NCI-H748 (cell line): Measurements from ENCODE around the gene GOLGA6D.
"Not testable (repeated sequence)": the region's sequence is repeated elsewhere in the genome, so short reads cannot be mapped to it uniquely, and the experiment has no call there.

Source experiments
- DNase-seq: peaks from one replicate; lab custom pipeline; 2025; ENCODE audit not compliant: unreplicated experiment; lab: John Stamatoyannopoulos, UW

The GOLGA6D gene, protein sequence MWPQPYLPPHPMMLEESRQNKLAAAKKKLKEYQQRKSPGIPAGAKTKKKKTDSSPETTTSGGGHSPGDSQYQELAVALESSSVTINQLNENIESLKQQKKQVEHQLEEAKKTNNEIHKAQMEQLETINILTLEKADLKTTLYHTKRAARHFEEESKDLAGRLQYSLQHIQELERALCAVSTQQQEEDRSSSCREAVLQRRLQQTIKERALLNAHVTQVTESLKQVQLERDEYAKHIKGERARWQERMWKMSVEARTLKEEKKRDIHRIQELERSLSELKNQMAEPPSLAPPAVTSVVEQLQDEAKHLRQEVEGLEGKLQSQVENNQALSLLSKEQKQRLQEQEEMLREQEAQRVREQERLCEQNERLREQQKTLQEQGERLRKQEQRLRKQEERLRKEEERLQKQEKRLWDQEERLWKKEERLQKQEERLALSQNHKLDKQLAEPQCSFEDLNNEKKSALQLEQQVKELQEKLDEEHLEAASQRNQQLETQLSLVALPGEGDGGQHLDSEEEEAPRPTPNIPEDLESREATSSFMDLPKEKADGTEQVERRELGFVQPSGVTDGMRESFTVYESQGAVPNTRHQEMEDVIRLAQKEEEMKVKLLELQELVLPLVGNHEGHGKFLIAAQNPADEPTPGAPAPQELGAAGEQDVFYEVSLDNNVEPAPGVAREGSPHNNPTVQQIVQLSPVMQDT

DNA sequence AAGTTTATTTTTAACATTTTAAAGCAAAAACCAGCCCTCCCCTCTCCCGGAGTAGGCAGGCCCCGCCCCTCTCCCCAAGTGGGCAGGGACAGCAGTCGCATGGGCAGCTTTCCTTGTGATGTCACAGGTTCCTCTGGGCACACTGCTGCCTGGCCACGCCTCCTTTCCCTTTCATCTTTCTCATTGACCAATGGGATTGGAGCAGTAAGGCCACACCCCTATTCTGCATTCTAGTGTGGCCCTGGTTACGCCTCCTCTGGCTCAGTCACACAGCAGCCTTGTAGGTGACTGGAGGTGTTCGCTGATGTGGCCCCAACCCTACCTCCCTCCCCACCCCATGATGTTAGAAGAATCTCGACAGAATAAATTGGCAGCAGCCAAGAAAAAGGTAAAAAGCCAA lies at the start of gene GOLGA6D:
Gene GOLGA6D, plus strand, starts transcription at position 264 of the 400 bp plus-strand sequence. Its CDS starts 41 bp downstream, at position 305.
- not testable (repeated sequence) for DNase-seq

DNA sequence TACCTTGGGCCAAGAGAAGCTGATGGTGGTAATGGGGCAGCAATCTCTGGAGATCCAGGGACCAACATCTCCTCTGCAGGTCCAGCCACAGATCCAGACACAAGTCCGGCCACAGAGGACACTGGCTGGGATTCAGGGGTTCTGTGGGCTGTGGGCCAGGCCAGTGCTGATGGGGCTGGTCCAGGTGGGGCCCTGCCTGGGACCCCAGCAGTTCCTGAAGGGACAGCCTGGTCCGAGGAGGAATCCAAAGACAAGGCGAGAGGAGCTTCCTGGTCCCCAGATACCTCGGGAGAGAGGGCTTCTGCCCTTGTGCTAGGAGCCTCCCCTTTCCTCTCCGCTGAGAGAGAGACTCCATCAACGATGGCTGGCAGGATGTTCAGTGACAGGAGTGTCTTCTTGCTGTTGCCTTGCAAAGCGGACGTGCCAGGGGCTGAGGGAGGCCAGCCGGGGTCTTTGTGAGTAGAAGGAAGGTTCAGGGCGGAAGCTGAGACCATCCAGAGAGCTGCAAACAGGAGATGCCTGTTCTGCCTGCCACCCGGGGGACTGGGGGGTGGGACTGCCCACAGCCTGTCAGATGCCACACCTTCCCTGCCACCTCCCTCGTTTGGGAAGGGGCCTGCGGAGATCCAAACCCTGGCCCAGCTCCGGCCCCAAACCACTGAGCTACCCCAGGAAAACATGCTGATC lies 49.0 kb upstream of the GOLGA6D start:
- DNase-seq, result no peak

DNA sequence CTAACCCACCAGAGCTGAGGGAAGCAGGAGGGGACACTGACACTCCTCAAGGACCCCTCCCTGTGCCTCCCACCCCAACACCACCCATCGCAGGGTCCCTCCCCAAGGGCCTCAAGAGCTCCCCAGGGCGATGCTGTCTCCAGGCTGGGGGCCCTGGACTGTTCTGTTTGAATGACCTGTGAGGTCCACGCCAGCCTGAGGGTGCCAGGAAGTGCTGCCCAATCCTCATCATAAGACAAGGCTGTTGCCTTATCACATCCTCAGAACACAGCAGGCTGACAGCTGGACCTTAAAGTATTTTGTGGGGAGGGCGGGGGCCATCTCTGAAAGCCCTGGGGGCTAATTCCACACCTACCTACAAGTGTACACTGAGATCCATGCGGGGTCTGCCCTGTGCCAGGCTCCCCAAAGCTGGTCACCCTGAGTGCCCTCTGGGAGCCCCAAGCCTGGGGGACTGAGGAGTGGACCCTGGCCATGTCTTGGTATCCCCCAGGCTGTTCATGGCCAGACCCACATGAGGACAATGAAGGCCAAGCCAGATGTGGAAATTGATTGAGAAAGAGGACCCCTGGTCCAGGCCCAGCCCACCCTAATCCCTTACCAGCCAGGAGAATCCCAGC lies 48.3 kb upstream of the GOLGA6D start:
- DNase-seq, result no peak

DNA sequence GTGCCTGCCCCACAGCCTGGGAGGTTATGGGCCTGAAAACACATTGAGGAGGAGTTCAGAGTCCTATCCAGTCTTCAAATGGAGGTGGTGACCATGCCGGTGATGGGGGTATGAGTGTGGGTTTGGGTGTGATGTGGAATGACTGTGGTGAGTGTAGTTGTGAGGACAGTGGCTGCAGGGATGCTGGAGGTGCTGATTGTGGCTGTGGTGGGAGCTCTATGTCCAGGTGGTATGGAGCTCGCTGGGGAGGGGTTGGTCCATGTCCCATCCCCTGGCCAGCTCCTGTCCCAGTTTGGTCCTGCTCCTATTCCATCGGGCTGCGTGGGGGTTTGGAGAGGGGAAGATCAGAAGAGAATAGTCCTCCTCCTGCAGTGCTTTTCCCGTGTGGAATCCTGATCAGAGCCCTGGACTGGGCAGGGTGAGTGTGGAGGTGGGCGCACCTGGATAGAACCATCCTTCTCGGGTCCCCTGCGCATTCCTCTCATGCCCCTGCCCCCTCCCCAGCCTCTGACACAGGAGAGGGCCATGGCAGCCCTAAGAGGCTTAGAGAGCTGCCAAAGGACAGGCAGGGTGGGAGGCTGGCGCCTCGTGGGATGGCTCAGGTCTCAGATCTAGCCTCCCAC lies 47.5 kb upstream of the GOLGA6D start:
- no peak for DNase-seq

DNA sequence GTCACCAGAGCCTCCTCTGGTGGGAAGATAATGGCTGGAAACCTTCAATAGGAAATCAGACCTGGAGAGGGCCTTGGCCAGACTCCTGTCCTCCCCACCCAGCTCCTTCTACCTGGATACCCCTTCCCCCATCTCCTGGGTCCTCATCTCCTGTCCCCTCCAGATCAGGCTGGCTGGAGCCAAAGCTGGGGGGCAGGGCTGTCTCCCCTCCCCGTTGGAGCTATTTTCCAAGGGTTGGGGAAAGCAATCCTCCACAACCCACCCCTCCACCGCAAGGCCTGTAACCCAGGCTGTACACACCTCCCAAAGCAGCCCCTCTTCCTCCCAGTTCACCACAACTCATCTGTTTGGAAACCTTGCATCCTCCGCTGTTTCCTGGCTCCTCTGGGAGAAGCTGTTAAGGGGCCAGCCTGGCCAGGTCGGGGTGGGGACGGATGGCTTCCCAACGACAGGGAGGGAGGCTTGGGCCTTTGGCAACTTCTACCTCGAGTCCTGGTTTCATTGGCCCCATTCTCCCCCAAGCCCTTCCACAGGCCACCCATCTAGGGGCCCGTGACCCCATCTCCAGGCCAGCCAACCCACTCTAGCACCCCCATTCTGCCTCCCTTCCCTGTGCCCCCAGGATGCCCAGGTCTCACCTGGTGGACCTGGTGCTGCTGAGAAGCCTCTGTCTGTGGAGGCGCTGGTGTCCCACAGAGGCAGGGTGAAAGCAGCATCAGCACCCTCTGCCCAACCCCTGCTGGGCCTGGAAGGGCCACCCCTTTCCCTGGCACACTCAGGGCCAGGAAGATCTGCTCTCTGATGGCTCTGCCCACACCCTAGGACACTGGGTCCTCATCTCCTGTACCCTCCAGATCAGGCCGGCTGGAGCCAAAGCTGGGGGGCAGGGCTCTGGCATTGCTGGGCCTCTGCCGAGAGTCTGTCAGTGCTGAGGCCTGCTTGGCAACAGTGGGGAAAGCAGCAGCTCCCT lies 46.6 kb upstream of the GOLGA6D start:
- no peak for DNase-seq

DNA sequence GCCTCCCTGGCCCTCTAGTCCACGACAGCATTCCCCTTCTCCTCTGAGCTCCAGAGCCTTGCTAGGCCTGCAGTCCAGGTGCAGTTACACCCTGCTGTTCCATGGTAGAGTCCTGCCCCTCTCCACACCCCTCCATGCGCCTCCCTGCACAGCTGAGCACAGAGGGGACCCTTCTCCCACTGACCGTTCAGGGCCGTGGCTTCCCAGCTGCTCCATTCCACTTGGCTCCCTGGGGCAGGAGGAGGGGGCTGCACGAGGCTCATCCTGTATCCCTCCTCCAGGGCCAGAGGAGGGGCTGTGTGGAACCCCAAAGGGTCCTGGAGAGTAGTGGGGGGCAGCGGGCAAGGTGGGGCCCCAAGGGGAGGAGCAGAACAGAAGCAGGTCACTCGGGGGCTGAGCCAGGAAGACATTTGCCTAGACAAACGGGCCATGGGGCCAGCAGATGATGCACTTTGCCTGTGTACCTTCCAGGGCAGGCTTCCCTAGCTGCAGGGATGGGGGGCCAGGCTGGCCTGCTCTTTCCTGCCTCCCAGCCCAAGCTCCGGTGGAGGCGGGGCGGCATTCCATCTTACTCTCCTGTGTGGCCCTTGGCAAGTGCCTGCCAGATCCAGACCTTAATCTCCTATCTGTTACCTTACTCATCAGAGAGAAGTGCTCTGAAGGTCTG lies 45.2 kb upstream of the GOLGA6D start:
- no peak for DNase-seq

DNA sequence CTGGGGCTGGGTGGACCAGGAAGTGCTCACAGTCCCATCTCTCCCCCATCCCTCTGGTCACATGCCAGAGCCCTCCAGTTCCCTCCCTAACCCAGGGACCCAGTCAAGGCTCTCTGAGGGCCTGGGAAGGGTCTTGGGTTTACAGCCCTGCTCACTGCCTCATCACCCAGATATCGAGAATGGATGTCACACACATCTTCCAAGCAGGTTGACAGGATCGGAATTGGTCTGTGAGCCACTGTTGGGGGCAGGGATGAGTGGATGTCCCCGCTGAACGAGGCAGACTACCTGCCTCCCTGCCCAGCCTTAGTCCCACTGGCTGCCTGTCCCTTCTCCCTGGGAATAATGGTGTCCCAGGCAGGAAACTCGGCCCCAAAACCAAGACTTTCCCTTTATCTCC lies 44.5 kb upstream of the GOLGA6D start:
- DNase-seq, result no peak

DNA sequence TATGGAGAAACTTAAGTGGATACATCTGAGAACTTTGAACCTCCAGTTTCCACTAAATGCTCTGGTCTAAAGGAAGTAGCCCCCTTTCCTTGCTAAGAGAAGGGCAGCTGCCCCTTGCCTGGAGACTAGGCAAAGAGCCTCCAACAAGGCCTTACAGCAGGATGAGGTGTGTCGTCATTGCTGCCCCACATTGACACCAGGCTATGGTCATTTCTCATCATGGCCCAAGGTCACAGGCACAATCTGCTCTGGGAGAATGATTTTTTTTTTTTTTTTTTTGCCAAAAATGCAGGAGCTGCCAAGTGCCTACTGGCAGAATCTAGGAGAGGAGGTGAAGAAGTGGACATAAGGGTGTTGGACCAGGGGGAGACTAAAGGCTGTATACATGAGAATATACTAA lies 36.9 kb upstream of the GOLGA6D start:
- not testable (repeated sequence) for DNase-seq

DNA sequence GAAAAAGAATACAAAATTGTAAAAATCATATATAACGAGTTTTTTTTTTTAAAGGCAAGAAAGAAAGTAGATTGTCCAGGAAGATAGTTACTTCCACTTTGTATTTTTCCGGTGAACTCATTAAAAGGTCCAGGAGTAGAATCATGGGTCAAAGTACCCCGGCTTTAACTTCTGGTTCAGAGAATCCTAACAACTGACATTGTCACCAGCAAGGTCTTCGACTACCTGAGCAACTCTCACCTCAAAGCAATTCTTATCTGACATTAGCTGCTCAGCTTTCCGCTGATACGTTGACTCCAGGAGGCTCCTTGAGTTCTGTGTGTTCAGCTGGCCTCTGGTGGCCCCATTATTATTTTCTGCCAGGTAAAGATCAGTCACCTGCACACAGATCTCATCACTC lies 33.6 kb upstream of the GOLGA6D start:
- DNase-seq, result peak; percentile 51

DNA sequence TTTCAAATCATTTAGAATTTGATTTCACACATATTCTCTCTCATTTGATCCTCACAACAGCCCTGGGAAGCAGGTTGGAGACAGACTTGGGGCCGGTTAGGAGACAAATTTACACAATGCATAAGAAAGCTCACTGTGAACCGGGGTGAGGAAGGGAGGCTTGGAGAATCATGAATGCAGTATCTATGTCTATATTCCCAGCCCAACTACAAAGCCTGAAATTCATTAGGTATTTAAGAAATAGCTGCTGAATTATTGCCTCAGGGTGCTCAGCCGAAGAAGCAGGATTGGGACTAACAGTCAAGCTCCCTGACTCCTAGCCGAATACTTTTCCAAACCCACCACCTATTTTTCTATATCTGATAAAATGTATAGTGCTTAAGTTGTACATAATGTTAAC lies 32.9 kb upstream of the GOLGA6D start:
- no peak for DNase-seq

DNA sequence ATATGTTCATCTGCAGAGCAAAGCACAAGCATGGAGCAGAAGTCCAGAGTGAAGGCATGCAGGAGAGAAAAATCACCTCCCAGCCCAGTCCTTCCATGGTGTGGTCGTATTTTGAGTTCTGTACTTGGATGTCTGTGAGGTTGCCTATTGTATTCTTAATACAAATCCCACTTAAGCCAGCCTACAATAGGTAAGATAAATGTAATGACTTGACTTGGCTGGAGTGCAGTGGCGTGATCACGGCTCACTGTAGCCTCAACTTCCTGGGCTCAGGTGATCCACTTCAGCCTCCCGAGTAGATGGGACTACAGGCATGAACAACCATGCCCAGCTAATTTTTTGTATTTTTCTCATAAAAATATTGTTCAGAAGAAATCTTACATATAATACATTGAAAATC lies 31.3 kb upstream of the GOLGA6D start:
- DNase-seq, result not testable (repeated sequence)

DNA sequence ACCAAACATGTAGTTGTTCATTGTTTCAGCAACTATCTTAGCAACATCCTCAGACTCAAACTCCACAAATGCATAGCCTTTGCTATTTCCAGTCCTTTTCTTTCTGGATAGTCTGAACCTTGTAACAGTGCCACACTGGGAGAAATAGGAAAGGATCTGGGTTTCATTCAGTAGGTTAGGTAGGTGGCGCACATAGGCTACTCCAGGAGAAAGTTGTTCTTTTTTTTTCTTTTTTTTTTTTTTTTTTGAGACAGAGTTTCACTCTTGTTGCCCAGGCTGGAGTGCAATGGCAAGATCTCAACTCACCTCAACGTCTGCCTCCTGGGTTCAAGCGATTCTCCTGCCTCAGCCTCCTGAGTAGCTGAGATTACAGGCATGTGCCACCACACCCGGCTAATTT lies 30.4 kb upstream of the GOLGA6D start:
- not testable (repeated sequence) for DNase-seq

DNA sequence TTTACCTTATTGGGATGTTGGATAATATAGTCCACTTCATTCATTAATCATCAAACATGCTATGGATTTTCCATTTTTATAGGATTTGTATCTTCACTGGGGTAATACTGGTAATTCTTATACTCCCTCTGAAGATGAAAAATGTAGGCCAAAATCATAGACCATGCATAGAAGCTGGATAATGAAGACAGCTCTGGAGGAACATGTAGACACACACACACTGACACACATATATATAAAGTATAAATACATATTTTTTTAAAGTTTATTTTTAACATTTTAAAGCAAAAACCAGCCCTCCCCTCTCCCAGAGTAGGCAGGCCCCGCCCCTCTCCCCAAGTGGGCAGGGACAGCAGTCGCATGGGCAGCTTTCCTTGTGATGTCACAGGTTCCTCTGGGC lies 24.6 kb upstream of the GOLGA6D start, which contains the start of gene GOLGA6C:
Gene GOLGA6C, plus strand, starts transcription at position 301 of the 400 bp plus-strand sequence. CDS start 265 bp downstream, outside the sequence.
- not testable (repeated sequence) for DNase-seq

DNA sequence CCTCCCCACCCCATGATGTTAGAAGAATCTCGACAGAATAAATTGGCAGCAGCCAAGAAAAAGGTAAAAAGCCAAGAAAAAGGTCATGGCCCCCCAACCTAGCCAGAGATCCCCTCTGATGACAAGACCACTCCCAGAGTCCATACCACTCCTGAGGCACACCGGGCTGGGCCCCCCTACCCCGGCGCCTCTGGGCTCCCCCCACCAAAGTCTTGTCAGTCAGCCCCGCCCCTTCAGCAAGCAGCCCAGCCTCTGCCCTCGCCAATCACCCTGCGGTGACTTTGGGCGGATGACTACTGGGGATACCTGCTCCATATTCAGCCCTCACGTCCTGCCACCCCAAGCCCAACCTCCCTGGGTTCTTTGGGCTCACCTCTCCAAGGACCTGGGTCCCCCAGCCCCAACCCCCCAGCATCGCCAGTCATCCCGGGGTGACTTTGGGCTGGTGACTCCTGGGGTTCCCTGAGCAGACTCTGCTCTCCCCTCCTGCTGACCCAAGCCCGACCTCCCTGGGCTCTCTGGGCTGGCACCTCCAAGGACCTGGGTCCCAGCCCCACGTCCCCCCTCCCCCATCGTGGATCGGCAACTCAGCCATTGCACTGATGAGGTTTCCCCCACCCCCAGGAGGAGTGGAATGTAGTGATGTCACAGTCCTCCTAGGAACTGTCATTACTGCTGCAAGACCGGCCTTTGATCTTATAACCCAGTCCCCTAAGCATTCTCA lies 23.9 kb upstream of the GOLGA6D start:
- not testable (repeated sequence) for DNase-seq

DNA sequence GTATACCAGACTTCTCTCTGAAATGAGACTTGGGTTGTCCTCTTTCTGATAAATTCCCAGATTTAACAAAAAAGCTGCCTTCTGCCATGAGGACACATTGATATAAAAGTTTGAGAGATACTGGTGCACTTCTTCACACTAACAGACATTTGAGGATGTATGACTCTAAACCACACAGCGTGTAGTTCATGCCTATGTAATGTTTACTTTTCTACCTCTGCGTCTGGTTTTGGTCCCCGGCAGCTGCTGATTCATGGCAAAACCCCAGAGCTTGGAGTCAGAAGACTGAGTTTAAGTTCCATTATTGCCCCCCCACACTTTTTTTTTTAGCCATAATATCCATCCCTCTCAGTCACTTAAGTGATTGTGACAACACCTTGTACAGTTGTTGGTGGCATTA lies 22.8 kb upstream of the GOLGA6D start:
- not testable (repeated sequence) for DNase-seq

DNA sequence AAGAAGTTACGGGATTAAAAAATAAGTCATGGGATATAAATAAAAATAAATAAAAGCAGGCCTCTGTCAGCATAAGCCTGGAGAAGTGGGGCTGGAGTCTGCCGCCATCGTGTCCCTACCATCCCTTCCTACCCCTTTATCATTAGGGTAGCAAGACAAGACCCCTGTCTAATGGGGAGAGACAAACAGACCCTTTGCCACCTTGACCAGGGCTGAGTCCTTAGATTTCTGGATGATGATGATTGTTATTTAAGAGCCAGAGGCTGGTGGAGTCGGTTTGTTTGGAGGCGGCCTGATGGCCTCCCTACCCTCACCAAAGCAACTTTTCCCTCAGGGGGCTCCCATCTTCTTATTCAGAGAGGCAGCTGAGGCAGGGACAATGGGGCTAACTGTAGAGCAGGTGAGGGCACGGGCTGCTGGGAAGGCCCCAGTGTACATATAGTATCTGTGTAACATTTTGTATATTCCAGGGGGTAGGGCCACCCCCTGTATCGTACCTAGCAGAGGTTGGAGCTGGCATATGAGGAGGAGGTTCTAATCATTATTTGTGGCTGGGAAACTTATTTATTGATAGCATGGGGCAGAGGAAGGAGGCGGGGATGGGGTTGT lies 8.8 kb upstream of the GOLGA6D start:
- not testable (repeated sequence) for DNase-seq

DNA sequence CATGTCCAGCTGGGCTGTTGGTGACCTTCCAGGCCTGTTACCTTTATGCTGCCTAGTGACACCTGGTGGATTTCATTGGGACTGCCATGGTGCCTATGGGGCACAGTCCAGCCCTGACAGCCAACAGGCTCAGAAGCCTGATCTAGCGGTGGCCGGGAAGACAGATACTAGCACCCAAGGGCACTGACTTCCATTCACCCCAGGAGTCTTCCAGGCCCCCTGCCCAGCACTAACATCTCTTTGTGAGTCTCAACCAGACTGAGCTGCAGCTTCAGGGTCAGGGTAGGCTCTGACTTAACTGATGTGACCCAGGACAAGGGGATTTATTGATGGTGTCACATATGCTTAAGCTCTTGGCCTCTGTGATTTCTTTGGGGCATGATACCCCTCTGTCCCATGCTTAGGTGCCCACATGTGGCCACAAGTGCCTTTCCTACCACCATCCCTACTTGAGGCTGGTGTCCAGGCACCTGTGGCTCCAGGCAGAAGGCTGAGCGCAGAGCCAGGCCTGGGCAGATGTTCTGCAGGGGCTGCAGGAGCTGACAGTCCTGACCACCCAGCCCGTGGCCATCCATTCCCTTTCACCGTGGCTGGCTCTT lies 8.0 kb upstream of the GOLGA6D start:
- not testable (repeated sequence) for DNase-seq

DNA sequence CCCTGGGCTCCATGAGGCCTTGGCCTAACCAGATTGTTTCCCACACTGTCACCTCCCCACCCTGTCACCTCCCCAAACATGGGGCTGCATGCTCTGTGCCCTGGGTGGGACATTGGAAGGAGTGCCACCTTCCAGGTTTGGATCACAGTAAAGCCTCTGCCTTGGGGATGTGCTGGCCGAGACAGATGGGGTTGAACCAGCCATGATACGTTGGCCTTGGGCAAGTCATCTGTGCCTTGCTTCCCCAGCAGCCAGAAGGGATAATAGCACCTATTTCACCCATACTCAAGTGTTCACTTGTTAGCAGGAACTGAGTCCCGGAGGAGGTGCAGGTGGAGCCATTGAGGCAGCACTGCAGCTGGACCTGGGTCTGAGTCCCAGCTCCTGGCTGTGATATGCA lies 7.0 kb upstream of the GOLGA6D start:
- DNase-seq, result not testable (repeated sequence)
